ENCODE data around the gene AKAP6. TPM values are rescaled to one million over a fixed set of nuclear protein-coding genes. Genes with fewer than 3 reads are reported as not detected.

Gene AKAP6
- total RNA-seq, 1 donor from 2014 or later, result 3.6 TPM

GRCh38 chr14:32478050-32478449, 149.0 kb downstream of the AKAP6 start:
- DNase-seq (ENCODE audit: low spot score), result no peak
- TF ChIP-seq, protein P1, sequence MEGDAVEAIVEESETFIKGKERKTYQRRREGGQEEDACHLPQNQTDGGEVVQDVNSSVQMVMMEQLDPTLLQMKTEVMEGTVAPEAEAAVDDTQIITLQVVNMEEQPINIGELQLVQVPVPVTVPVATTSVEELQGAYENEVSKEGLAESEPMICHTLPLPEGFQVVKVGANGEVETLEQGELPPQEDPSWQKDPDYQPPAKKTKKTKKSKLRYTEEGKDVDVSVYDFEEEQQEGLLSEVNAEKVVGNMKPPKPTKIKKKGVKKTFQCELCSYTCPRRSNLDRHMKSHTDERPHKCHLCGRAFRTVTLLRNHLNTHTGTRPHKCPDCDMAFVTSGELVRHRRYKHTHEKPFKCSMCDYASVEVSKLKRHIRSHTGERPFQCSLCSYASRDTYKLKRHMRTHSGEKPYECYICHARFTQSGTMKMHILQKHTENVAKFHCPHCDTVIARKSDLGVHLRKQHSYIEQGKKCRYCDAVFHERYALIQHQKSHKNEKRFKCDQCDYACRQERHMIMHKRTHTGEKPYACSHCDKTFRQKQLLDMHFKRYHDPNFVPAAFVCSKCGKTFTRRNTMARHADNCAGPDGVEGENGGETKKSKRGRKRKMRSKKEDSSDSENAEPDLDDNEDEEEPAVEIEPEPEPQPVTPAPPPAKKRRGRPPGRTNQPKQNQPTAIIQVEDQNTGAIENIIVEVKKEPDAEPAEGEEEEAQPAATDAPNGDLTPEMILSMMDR (IDR thresholded peaks at IDR 0.05), result no peak
- Mint-ChIP-seq H3K4me3 (ENCODE audit: unreplicated experiment) (no peak overlapping the region), H3K4me1 (ENCODE audit: low read depth) (peaks cover 62% of the 10 kb centered on the region), H3K9me3 (ENCODE audit: low read depth) (no peaks in the 10 kb centered on the region), H3K36me3 (ENCODE audit: low read depth) (no peaks in the 10 kb centered on the region), H3K27me3 (ENCODE audit: low read depth) (no peaks in the 10 kb centered on the region), H3K27ac (ENCODE audit: unreplicated experiment) (peak overlapping the region; percentile 75)

- Mint-ChIP-seq H3K36me3 (ENCODE audit: low read depth) (no peaks in the 10 kb centered on the region), H3K9me3 (ENCODE audit: low read depth) (peaks cover under 1% of the 10 kb centered on the region), H3K27ac (ENCODE audit: unreplicated experiment) (peak overlapping the region; percentile 41), H3K4me1 (ENCODE audit: low read depth) (peaks cover 41% of the 10 kb centered on the region), H3K27me3 (ENCODE audit: low read depth) (no peaks in the 10 kb centered on the region), H3K4me3 (ENCODE audit: unreplicated experiment) (no peak overlapping the region)
- TF ChIP-seq, protein P1 (IDR thresholded peaks at IDR 0.05), result no peak
- DNase-seq (ENCODE audit: low spot score), result no peak
Observed at GRCh38 chr14:32480337-32480736, 151.2 kb downstream of the AKAP6 start.

GRCh38 chr14:32481707-32482106, 152.6 kb downstream of the AKAP6 start:
- H3K36me3 Mint-ChIP-seq (ENCODE audit: low read depth), result peaks cover 3% of the 10 kb centered on the region
- peaks cover 40% of the 10 kb centered on the region for H3K4me1 Mint-ChIP-seq (ENCODE audit: low read depth)
- no peak for DNase-seq (ENCODE audit: low spot score)
- H3K27me3 Mint-ChIP-seq (ENCODE audit: low read depth), result no peaks in the 10 kb centered on the region
- no peak overlapping the region for H3K27ac Mint-ChIP-seq (ENCODE audit: unreplicated experiment)
- TF ChIP-seq, protein P1 (IDR thresholded peaks at IDR 0.05), result no peak
- peaks cover 8% of the 10 kb centered on the region for H3K9me3 Mint-ChIP-seq (ENCODE audit: low read depth)
- no peak overlapping the region for H3K4me3 Mint-ChIP-seq (ENCODE audit: unreplicated experiment)

DNA sequence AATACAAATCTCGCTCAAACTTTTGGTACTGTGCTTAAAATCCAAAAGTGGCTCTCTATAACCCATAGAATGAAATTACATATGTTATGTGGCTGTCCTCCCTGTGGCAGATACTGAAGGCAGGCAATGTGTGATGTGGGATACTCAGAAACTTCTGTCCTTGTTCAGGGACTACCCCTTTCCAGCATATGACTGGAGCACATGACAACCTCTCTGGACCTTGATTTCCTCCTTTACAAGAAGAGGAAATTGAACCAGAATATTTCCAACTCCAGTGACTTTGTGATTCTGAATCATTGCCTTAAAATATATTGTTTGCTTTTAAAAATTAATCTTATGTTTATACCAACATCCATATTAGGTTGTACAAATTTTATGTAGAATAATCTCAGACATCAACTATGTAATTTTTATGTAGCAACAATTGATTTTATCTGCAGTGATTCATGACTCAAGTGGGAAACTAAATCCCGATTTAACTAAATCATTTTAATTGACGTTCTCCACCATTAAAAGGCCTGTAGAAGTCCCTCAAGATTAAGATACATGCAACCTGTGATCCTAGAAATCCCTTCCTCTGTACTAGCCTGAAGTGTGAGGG, 162.4 kb downstream of the AKAP6 start:
- TF ChIP-seq, protein P1 (IDR thresholded peaks at IDR 0.05), result no peak
- no peak for DNase-seq (ENCODE audit: low spot score)
- Mint-ChIP-seq H3K27ac (ENCODE audit: unreplicated experiment) (no peak overlapping the region), H3K36me3 (ENCODE audit: low read depth) (peaks cover under 1% of the 10 kb centered on the region), H3K27me3 (ENCODE audit: low read depth) (no peaks in the 10 kb centered on the region), H3K4me3 (ENCODE audit: unreplicated experiment) (no peak overlapping the region), H3K4me1 (ENCODE audit: low read depth) (peaks cover 37% of the 10 kb centered on the region), H3K9me3 (ENCODE audit: low read depth) (no peaks in the 10 kb centered on the region)

DNA sequence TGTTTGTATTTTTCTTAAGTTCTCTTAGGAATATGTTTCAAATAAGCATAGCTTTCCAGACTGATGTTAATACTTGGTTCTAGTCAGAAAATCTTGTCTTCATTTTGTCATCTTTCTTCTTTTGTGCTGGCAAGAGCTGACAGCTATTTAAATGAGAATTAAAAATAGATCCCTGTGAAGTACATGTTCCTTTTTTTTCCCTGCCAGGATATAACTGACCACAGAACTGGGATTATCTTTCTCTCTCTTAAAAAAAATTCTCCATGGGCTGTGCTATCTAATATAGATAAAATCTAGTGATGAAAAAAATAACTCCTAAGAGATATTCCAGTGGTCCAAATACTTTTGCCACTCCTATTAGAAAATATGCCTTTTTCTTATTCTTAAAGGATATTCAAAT, 163.4 kb downstream of the AKAP6 start:
- no peaks in the 10 kb centered on the region for H3K27me3 Mint-ChIP-seq (ENCODE audit: low read depth)
- no peak for DNase-seq (ENCODE audit: low spot score)
- TF ChIP-seq, protein P1 (IDR thresholded peaks at IDR 0.05), result no peak
- H3K36me3 Mint-ChIP-seq (ENCODE audit: low read depth), result no peaks in the 10 kb centered on the region
- H3K9me3 Mint-ChIP-seq (ENCODE audit: low read depth), result no peaks in the 10 kb centered on the region
- H3K4me3 Mint-ChIP-seq (ENCODE audit: unreplicated experiment), result no peak overlapping the region
- H3K4me1 Mint-ChIP-seq (ENCODE audit: low read depth), result peaks cover 44% of the 10 kb centered on the region
- H3K27ac Mint-ChIP-seq (ENCODE audit: unreplicated experiment), result no peak overlapping the region

All from chondrocyte (in vitro differentiated cells).